Measurements from ENCODE around the gene WT1.

- TF ChIP-seq EZH2 (IDR thresholded peaks at IDR 0.05; ENCODE audit: insufficient read depth, poor library complexity, severe bottlenecking): no peak
- TF ChIP-seq EZH2phosphoT487 (IDR thresholded peaks at IDR 0.05; ENCODE audit: insufficient read depth, low read depth): no peak
Measured at GRCh38 chr11:32469791-32470190, 34.5 kb upstream of the WT1 start.
